Endothelial cell of umbilical vein (primary cell): Measurements from ENCODE around the gene CHRND.

ENCODE experiments used
- POLR2A ChIP-seq: IDR thresholded peaks from 2 replicates; pipeline ENCODE4 v1.6.1; 2012; ENCODE audit warnings: low read depth, mild to moderate bottlenecking, control low read depth, low read length
- TF ChIP-seq, protein P1 (sequence below), 2 donors: IDR thresholded peaks; 1 replicate in 1 of 2; 2 replicates in 1 of 2; pipeline ENCODE4 v1.5.1; 2011; ENCODE audit warnings: low read length in 2 of 2, mild to moderate bottlenecking in 2 of 2, moderate library complexity in 2 of 2, control low read depth in 1 of 2, inconsistent platforms in 1 of 2, low read depth in 1 of 2; ENCODE audit not compliant: insufficient read depth in 1 of 2; ENCODE audit errors: extremely low read depth in 1 of 2

DNA sequence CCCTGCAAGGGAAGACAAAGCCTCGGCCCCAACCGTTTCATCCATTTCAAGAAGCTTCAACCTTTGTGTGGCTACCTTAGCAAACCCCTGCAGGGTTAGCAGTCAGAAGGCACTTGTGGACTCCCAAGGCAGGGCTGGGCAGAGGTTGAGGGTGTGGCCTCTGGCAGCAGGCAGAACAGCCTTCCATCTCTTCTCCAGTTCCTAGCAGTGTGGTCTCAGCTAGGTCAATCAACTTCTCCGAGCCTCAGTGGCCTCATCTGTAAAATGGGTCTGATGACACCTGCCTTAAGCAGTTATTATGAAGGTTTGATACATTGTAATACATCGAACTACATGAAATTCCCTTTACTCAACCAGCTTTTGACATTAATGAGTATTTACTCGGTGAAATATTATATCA lies 12.6 kb upstream of the CHRND start:
- no peak for TF ChIP-seq POLR2A
- TF ChIP-seq, protein P1, sequence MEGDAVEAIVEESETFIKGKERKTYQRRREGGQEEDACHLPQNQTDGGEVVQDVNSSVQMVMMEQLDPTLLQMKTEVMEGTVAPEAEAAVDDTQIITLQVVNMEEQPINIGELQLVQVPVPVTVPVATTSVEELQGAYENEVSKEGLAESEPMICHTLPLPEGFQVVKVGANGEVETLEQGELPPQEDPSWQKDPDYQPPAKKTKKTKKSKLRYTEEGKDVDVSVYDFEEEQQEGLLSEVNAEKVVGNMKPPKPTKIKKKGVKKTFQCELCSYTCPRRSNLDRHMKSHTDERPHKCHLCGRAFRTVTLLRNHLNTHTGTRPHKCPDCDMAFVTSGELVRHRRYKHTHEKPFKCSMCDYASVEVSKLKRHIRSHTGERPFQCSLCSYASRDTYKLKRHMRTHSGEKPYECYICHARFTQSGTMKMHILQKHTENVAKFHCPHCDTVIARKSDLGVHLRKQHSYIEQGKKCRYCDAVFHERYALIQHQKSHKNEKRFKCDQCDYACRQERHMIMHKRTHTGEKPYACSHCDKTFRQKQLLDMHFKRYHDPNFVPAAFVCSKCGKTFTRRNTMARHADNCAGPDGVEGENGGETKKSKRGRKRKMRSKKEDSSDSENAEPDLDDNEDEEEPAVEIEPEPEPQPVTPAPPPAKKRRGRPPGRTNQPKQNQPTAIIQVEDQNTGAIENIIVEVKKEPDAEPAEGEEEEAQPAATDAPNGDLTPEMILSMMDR (IDR thresholded peaks at IDR 0.05; ENCODE audit: extremely low read depth in 1 of 2, insufficient read depth in 1 of 2, low read depth in 1 of 2, low read length in 2 of 2) = no peak
